ENCODE measurements around the gene LHPP.

Gene LHPP

GRCh38 chr10:124658591-124659242 is 197.1 kb downstream of the LHPP start:
- no peak for DNase-seq (ENCODE audit: low spot score)

- no peak for DNase-seq (ENCODE audit: low spot score)
Observed at GRCh38 chr10:124659380-124659779, 197.8 kb downstream of the LHPP start.

- no peak for DNase-seq (ENCODE audit: low spot score)
Observed at GRCh38 chr10:124660404-124661125, 198.9 kb downstream of the LHPP start.

- DNase-seq (ENCODE audit: low spot score) = no peak
Observed at GRCh38 chr10:124661660-124662180, 200.1 kb downstream of the LHPP start.

GRCh38 chr10:124663228-124663627 is 201.6 kb downstream of the LHPP start:
- no peak for DNase-seq (ENCODE audit: low spot score)

All from kidney capillary endothelial cell (primary cell).